Testis (tissue), 2 donors: ENCODE results near the gene BLOC1S6.

Experiments
- POLR2A ChIP-seq: fragments of 450-650 bp; IDR thresholded peaks from one replicate; pipeline ENCODE4 v1.6.1; 2017; ENCODE audit warnings: antibody characterized with exemption, mild to moderate bottlenecking, moderate library complexity
- TF ChIP-seq, protein P1 (sequence below), 3 experiments: fragments of 450-650 bp in 2 of 3; fragments of 200-600 bp in 1 of 3; sonication (generic) in 1 of 3; IDR thresholded peaks; one replicate each; pipeline ENCODE4 v1.5.1; 2016 to 2019; ENCODE audit warnings: antibody characterized with exemption in 3 of 3, mild to moderate bottlenecking in 2 of 3, moderate library complexity in 1 of 3

DNA sequence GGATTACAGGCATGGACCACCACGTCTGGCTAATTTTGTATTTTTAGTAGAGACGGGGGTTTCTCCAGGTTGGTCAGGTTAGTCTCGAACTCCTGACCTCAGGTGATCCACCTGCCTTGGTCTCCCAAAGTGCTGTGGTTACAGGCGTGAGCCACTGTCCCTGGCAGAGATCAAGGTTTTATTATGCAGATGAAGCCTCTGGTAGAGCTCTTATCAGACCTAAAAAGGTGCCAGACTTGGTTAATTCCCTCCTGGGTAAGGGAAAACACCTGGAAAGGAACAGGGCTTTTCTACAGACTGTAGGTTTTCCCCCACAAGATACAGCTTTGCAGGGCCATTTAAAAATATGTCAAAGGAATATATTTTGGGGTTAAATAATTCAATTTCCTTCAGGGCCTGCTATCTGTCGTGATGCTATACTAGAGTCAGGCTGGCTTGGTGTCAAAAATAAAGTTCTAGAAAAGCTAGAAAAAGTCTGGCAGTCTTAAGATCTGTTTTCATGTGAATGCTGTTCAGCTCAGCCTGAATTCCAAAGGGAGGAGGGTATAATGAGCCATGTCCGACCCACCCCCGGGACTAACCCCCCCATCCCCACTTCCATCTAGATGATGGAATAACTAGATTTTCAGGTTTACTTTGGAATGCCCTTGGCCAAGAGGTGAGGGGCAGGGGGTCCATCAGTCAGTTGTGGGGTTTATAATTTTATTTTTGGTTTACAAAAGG lies 1.9 kb upstream of the BLOC1S6 start:
- TF ChIP-seq, protein P1, sequence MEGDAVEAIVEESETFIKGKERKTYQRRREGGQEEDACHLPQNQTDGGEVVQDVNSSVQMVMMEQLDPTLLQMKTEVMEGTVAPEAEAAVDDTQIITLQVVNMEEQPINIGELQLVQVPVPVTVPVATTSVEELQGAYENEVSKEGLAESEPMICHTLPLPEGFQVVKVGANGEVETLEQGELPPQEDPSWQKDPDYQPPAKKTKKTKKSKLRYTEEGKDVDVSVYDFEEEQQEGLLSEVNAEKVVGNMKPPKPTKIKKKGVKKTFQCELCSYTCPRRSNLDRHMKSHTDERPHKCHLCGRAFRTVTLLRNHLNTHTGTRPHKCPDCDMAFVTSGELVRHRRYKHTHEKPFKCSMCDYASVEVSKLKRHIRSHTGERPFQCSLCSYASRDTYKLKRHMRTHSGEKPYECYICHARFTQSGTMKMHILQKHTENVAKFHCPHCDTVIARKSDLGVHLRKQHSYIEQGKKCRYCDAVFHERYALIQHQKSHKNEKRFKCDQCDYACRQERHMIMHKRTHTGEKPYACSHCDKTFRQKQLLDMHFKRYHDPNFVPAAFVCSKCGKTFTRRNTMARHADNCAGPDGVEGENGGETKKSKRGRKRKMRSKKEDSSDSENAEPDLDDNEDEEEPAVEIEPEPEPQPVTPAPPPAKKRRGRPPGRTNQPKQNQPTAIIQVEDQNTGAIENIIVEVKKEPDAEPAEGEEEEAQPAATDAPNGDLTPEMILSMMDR (IDR thresholded peaks at IDR 0.05) = no peak
- TF ChIP-seq POLR2A = no peak
